Measurements from ENCODE around the gene PTGFRN.
A peak's percentile ranks its signal among the peaks of the same experiment; 100 is the strongest.
"Not testable (repeated sequence)": the region's sequence is repeated elsewhere in the genome, so short reads cannot be mapped to it uniquely, and the experiment has no call there.

PTGFRN gene

DNA sequence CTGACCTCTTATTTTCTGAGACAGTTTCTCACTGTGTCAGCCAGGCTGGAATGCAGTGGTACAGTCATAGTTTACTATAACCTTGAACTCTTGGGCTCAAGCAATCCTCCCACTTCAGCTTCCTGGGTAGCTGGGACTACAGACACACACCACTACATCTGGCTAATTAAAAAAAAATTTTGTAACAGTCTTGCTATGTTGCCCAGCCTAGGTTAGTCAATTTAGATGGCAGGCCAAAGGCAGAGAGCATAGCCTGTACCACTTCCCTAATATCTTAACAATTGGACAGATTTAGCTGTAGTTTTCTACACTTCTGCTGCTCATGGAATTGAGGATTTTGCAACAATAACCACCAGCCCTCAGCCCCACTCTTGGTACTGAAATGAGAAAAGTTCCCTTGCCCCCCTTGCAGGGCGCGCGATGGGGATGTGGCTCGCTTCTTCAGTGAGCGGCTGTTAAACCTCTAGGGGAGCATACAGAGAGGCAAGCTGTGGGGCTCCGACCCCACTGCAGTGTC lies 34.9 kb upstream of the PTGFRN start:
- Histone ChIP-seq H3K9me3 (ENCODE audit: control insufficient read depth in 5 of 5, low read length in 5 of 5) (no peaks in the 10 kb centered on the region), H3K27me3 (ENCODE audit: control insufficient read depth in 5 of 5, insufficient read depth in 4 of 5, low read length in 5 of 5) (peaks cover 0 to 4% (median 2%) of the 10 kb centered on the region in 5 donors), H3K27ac (ENCODE audit: low read depth, low read length) (no peak overlapping the region), H3K4me3 (ENCODE audit: low read depth in 1 of 5, low read length in 5 of 5) (no peak overlapping the region), H3K9ac (ENCODE audit: low read length in 5 of 5) (no peak overlapping the region), H3K4me1 (ENCODE audit: control insufficient read depth in 5 of 5, insufficient read depth in 5 of 5, low read length in 5 of 5) (peaks cover 7 to 29% (median 27%) of the 10 kb centered on the region in 5 donors), H3K36me3 (ENCODE audit: control insufficient read depth in 5 of 5, insufficient read depth in 5 of 5, low read length in 5 of 5) (no peaks in the 10 kb centered on the region)

DNA sequence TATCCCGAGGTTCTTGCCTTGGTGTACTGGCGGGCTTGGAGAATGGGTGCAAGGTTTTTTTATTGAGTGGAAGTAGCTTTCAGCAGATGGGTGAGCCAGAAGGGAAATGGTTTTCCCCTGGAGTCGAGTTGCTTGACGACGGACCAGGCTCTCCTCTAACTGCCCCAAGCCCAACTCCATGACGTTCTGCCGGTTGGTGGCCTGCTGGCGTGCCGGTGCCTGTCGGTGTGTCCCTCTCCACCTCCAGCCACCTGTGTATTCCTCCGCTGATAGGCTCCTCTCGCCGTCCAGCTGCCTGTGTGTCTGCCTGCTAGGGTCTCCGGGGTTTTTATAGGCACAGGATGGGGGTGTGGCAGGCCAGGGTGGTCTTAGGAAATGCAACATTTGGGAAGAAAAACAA lies 34.3 kb upstream of the PTGFRN start:
- H3K4me1 ChIP-seq (ENCODE audit: control insufficient read depth in 5 of 5, insufficient read depth in 5 of 5, low read length in 5 of 5): peaks cover 7 to 29% (median 27%) of the 10 kb centered on the region in 5 donors
- H3K36me3 ChIP-seq (ENCODE audit: control insufficient read depth in 5 of 5, insufficient read depth in 5 of 5, low read length in 5 of 5): no peaks in the 10 kb centered on the region
- H3K27me3 ChIP-seq (ENCODE audit: control insufficient read depth in 5 of 5, insufficient read depth in 4 of 5, low read length in 5 of 5): peaks cover 0 to 4% (median 2%) of the 10 kb centered on the region in 5 donors
- no peak overlapping the region for H3K4me3 ChIP-seq (ENCODE audit: low read depth in 1 of 5, low read length in 5 of 5)
- no peaks in the 10 kb centered on the region for H3K9me3 ChIP-seq (ENCODE audit: control insufficient read depth in 5 of 5, low read length in 5 of 5)
- no peak overlapping the region for H3K9ac ChIP-seq (ENCODE audit: low read length in 5 of 5)
- H3K27ac ChIP-seq (ENCODE audit: low read depth, low read length): no peak overlapping the region

DNA sequence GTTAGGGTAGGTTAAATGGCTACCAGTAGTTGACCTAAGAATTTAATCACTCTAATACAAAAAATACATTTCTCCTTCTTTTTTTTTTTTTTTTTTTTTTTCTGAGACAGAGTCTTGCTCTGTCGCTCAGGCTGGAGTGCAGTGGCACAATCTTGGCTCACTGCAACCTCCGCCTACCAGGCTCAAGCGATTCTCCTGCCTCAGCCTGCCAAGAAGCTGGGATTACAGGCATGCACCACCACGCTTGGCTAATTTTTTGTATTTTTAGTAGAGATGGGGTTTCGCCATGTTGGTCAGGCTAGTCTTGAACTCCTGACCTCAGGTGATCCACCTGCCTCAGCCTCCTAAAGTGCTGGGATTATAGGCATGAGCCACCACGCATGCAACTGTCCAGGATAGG lies 33.8 kb upstream of the PTGFRN start:
- peaks cover 7 to 29% (median 27%) of the 10 kb centered on the region in 5 donors for H3K4me1 ChIP-seq (ENCODE audit: control insufficient read depth in 5 of 5, insufficient read depth in 5 of 5, low read length in 5 of 5)
- H3K9me3 ChIP-seq (ENCODE audit: control insufficient read depth in 5 of 5, low read length in 5 of 5); H3K27me3 ChIP-seq (ENCODE audit: control insufficient read depth in 5 of 5, insufficient read depth in 4 of 5, low read length in 5 of 5); H3K4me3 ChIP-seq (ENCODE audit: low read depth in 1 of 5, low read length in 5 of 5); H3K27ac ChIP-seq (ENCODE audit: low read depth, low read length); H3K36me3 ChIP-seq (ENCODE audit: control insufficient read depth in 5 of 5, insufficient read depth in 5 of 5, low read length in 5 of 5); H3K9ac ChIP-seq (ENCODE audit: low read length in 5 of 5): not testable (repeated sequence)

DNA sequence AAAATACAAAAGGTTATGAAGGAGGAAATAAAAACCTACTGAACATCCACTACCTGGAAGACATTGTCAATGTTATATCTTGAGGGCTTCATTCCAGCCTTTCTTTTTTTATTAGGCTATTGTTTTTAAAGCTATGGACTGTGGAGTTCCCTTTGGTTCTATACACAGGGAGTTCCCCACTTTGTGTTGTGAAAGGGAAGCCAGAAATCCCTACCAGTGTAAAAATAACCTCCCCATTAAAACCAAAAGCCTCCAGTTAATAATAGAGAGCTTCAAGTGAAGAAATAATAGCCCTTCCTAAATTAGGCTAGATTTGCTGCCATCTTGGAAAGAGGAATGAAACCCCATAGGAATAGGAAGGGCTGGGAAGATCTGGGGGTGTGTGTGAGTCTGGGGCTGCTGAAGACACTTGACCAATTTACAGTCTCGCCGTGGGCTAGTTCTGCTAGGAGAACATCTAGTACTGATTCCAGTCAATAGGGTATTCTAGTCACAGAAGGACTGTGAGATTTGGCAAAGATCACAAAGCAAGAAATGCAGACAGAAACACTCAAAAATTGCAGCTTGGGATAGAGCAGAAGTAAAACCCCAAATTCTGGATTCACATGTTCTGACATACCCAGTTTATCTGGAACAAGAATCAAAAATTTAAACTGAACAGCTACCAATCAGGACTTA lies 32.4 kb upstream of the PTGFRN start:
- Histone ChIP-seq H3K36me3 (ENCODE audit: control insufficient read depth in 5 of 5, insufficient read depth in 5 of 5, low read length in 5 of 5) (no peaks in the 10 kb centered on the region), H3K4me1 (ENCODE audit: control insufficient read depth in 5 of 5, insufficient read depth in 5 of 5, low read length in 5 of 5) (peaks cover 7 to 34% (median 27%) of the 10 kb centered on the region in 5 donors), H3K27me3 (ENCODE audit: control insufficient read depth in 5 of 5, insufficient read depth in 4 of 5, low read length in 5 of 5) (peaks cover 0 to 2% (median 0%) of the 10 kb centered on the region in 5 donors), H3K9ac (ENCODE audit: low read length in 5 of 5) (no peak overlapping the region), H3K4me3 (ENCODE audit: low read depth in 1 of 5, low read length in 5 of 5) (peak overlapping the region in 2 of 5 donors; percentile 48 to 59), H3K27ac (ENCODE audit: low read depth, low read length) (no peak overlapping the region), H3K9me3 (ENCODE audit: control insufficient read depth in 5 of 5, low read length in 5 of 5) (no peaks in the 10 kb centered on the region)

DNA sequence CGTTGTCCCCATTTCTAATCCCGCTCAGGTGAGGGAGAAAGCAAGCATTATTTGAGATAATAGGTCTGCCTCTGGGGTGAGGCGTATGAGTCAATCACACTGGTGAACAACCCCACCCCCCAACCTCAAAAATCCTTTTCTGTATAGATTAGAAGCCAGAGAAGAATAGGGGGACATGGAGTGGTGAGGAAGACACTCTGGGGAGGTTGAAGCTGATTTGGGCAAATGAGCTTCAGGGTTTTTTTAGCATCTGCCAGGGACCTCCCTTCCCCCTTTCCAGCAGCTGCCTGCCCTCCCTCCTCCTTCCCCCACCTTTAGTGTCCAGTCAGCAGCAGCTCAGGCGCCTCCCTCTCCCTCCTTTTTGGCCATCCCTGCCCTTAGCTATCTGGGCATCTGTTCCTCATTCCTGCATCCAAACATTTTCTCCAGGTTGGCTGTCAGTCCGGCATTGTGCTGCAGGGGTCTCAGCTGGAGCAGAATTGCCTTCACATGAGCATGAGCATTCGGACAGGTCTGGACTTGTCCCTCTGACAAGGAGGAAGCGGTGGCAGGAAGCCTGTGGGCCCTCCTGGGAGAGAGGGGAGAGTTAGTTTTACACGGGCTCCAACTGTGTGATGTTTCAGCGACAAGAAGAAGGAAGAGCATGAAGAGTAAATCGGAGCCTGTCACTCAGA lies 30.8 kb upstream of the PTGFRN start:
- peaks cover 0 to 2% (median 0%) of the 10 kb centered on the region in 5 donors for H3K27me3 ChIP-seq (ENCODE audit: control insufficient read depth in 5 of 5, insufficient read depth in 4 of 5, low read length in 5 of 5)
- H3K9me3 ChIP-seq (ENCODE audit: control insufficient read depth in 5 of 5, low read length in 5 of 5): no peaks in the 10 kb centered on the region
- H3K9ac ChIP-seq (ENCODE audit: low read length in 5 of 5): peak overlapping the region in 2 of 5 donors; percentile 12 to 64
- no peak overlapping the region for H3K27ac ChIP-seq (ENCODE audit: low read depth, low read length)
- peak overlapping the region in 4 of 5 donors; percentile 48 to 59 (median 51) for H3K4me3 ChIP-seq (ENCODE audit: low read depth in 1 of 5, low read length in 5 of 5)
- peaks cover 7 to 34% (median 27%) of the 10 kb centered on the region in 5 donors for H3K4me1 ChIP-seq (ENCODE audit: control insufficient read depth in 5 of 5, insufficient read depth in 5 of 5, low read length in 5 of 5)
- H3K36me3 ChIP-seq (ENCODE audit: control insufficient read depth in 5 of 5, insufficient read depth in 5 of 5, low read length in 5 of 5): no peaks in the 10 kb centered on the region

DNA sequence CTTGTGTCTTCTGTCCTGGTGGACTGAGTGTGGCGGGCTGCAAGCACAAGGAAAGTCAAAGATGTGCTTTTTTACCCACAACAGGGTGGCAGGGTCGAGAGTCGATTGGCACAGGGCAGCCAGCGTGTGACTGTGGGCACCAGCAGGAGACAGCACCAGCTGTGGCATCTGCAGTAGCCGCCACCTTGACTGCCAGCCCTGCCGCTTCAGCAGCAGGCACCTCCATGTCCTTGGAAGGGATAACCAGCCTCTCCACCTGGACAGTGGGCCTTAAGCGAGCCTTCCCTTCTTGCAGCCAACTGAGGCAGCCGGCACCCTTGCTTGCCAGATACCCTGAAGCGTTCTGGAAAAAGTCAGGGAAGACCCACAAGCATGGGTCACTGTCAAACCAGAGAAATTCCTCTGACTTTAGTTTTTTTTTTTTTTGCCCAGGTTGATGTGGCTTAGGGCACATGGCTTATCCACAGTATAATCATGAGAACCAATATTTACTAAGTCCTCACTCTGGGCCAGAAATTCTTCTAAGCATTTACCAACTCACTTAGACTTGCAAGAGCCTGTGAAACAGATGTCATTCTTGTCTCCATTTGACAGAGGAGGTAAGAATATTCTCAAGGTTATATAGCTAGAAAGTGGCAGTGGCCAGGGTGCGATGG lies 30.1 kb upstream of the PTGFRN start:
- Histone ChIP-seq H3K27me3 (ENCODE audit: control insufficient read depth in 5 of 5, insufficient read depth in 4 of 5, low read length in 5 of 5) (peaks cover 0 to 2% (median 0%) of the 10 kb centered on the region in 5 donors), H3K4me3 (ENCODE audit: low read depth in 1 of 5, low read length in 5 of 5) (peak overlapping the region in 2 of 5 donors; percentile 54 to 59), H3K36me3 (ENCODE audit: control insufficient read depth in 5 of 5, insufficient read depth in 5 of 5, low read length in 5 of 5) (no peaks in the 10 kb centered on the region), H3K27ac (ENCODE audit: low read depth, low read length) (no peak overlapping the region), H3K9ac (ENCODE audit: low read length in 5 of 5) (peak overlapping the region in 1 of 5 donors; percentile 12), H3K9me3 (ENCODE audit: control insufficient read depth in 5 of 5, low read length in 5 of 5) (no peaks in the 10 kb centered on the region), H3K4me1 (ENCODE audit: control insufficient read depth in 5 of 5, insufficient read depth in 5 of 5, low read length in 5 of 5) (peaks cover 7 to 34% (median 27%) of the 10 kb centered on the region in 5 donors)

DNA sequence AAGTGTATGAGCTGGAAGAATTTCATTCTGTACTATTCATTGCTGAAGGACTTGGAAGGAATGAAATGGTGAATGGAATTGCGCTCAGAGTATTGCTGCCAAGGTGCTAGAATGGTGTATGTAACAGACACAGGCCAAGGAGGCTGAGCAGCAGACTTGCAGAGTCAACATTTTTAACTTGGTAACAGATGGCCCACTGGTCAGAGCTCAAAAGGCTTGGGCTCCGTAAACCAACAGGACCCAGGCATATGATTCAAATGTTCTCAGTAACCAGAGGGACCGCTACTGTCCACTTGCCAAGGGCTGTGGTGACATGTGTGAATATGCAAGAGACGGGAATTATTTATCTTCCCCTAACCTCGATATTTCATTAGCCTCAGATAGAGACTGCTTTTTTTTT lies 28.8 kb upstream of the PTGFRN start:
- H3K27me3 ChIP-seq (ENCODE audit: control insufficient read depth in 5 of 5, insufficient read depth in 4 of 5, low read length in 5 of 5): peaks cover 0 to 2% (median 0%) of the 10 kb centered on the region in 5 donors
- H3K36me3 ChIP-seq (ENCODE audit: control insufficient read depth in 5 of 5, insufficient read depth in 5 of 5, low read length in 5 of 5): no peaks in the 10 kb centered on the region
- no peak overlapping the region for H3K27ac ChIP-seq (ENCODE audit: low read depth, low read length)
- H3K4me3 ChIP-seq (ENCODE audit: low read depth in 1 of 5, low read length in 5 of 5): no peak overlapping the region
- H3K9ac ChIP-seq (ENCODE audit: low read length in 5 of 5): no peak overlapping the region
- no peaks in the 10 kb centered on the region for H3K9me3 ChIP-seq (ENCODE audit: control insufficient read depth in 5 of 5, low read length in 5 of 5)
- H3K4me1 ChIP-seq (ENCODE audit: control insufficient read depth in 5 of 5, insufficient read depth in 5 of 5, low read length in 5 of 5): peaks cover 7 to 34% (median 27%) of the 10 kb centered on the region in 5 donors

DNA sequence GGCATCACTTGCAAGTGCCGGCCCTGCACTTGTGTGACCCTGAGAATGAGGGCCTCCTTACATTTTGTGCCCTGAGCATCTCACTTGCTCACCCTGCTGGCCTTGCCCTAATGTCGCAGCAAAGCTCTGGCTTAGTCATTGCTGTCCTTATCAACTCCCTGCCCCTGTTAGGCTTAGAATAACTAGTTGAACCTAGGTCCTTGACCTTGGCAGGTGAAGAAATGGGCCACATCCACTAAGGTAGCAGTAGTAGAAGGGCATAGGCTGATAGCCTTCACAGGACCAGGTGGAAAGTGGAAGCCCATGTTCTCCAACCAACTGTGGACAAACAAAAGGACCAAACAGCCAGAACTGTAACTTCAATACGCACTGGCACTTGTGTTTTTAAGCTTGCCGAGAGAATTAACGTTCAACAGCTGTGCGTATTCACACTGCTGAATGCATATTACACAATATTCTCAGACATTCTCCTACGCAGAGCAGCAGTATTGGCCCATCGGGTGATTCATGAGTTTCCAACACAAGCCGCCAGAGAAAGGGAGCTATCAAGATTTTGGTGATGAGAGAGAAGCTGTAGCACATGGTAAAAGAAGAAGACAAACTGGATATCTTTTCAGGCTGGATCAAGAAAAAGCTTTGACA lies 27.7 kb upstream of the PTGFRN start:
- peaks cover 0 to 2% (median 0%) of the 10 kb centered on the region in 5 donors for H3K27me3 ChIP-seq (ENCODE audit: control insufficient read depth in 5 of 5, insufficient read depth in 4 of 5, low read length in 5 of 5)
- no peak overlapping the region for H3K9ac ChIP-seq (ENCODE audit: low read length in 5 of 5)
- H3K9me3 ChIP-seq (ENCODE audit: control insufficient read depth in 5 of 5, low read length in 5 of 5): no peaks in the 10 kb centered on the region
- H3K4me3 ChIP-seq (ENCODE audit: low read depth in 1 of 5, low read length in 5 of 5): no peak overlapping the region
- no peak overlapping the region for H3K27ac ChIP-seq (ENCODE audit: low read depth, low read length)
- peaks cover 7 to 34% (median 27%) of the 10 kb centered on the region in 5 donors for H3K4me1 ChIP-seq (ENCODE audit: control insufficient read depth in 5 of 5, insufficient read depth in 5 of 5, low read length in 5 of 5)
- H3K36me3 ChIP-seq (ENCODE audit: control insufficient read depth in 5 of 5, insufficient read depth in 5 of 5, low read length in 5 of 5): no peaks in the 10 kb centered on the region

DNA sequence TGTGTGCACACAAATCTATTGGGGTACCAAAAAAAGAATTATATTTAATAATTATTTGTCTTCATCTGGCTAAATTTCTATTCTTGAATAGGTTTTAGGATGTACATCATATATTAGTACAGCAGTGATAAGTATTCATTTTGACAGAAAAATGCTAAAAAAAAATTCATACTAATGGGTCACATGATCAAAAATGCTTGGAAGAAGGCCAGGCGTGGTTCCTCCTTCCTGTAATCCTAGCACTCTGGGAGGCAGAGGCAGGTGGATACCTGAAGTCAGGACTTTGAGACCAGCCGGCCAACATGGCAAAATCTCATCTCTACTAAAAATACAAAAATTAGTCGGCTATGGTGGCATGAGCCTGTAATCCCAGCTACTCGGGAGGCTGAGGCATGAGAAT lies 26.9 kb upstream of the PTGFRN start:
- Histone ChIP-seq H3K9ac (ENCODE audit: low read length in 5 of 5) (no peak overlapping the region), H3K4me1 (ENCODE audit: control insufficient read depth in 5 of 5, insufficient read depth in 5 of 5, low read length in 5 of 5) (peaks cover 5 to 28% (median 19%) of the 10 kb centered on the region in 5 donors), H3K27me3 (ENCODE audit: control insufficient read depth in 5 of 5, insufficient read depth in 4 of 5, low read length in 5 of 5) (peaks cover 0 to 2% (median 0%) of the 10 kb centered on the region in 5 donors), H3K27ac (ENCODE audit: low read depth, low read length) (no peak overlapping the region), H3K36me3 (ENCODE audit: control insufficient read depth in 5 of 5, insufficient read depth in 5 of 5, low read length in 5 of 5) (no peaks in the 10 kb centered on the region), H3K4me3 (ENCODE audit: low read depth in 1 of 5, low read length in 5 of 5) (no peak overlapping the region), H3K9me3 (ENCODE audit: control insufficient read depth in 5 of 5, low read length in 5 of 5) (no peaks in the 10 kb centered on the region)

Data from subcutaneous abdominal adipose tissue (tissue), 5 donors.